Activated effector memory CD4-positive, alpha-beta T cell treated with Interleukin-2 at 50 U/mL for 16 hours (primary cell): ENCODE measurements around the gene LGALS7.

Source experiments
- DNase-seq: peaks from one replicate; pipeline ENCODE4 v3.0.0-alpha.2; 2020

The LGALS7 gene

GRCh38 chr19:38725469-38726283 is 47.6 kb downstream of the LGALS7 start:
- no peak for DNase-seq

DNA sequence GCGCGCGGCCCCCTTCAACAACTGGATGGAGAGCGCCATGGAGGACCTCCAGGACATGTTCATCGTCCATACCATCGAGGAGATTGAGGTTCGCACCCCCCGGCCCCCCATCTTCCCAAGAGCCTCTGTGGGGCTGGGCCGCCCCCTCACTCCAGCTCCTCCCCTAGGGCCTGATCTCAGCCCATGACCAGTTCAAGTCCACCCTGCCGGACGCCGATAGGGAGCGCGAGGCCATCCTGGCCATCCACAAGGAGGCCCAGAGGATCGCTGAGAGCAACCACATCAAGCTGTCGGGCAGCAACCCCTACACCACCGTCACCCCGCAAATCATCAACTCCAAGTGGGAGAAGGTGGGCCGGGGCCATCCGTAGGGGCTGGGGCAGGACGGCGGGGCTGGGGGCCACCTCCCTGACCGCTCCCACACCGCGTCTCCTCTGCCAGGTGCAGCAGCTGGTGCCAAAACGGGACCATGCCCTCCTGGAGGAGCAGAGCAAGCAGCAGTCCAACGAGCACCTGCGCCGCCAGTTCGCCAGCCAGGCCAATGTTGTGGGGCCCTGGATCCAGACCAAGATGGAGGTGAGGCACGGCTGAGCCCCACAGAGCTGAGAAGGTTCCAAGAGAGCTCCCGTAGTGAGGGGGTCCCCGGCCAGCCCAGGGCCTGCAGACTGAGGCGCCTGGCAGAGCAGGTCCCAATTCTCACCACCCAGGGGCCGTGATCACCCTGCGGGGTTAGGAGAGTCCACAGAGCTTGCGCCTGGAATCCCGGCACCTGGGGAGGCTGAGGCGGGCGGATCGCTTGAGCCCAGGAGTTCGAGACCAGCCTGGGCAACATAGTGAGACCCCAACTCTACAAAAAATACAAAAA is 49.1 kb downstream of the LGALS7 start:
- no peak for DNase-seq

GRCh38 chr19:38723606-38723965 is 49.7 kb downstream of the LGALS7 start:
- no peak for DNase-seq

DNA sequence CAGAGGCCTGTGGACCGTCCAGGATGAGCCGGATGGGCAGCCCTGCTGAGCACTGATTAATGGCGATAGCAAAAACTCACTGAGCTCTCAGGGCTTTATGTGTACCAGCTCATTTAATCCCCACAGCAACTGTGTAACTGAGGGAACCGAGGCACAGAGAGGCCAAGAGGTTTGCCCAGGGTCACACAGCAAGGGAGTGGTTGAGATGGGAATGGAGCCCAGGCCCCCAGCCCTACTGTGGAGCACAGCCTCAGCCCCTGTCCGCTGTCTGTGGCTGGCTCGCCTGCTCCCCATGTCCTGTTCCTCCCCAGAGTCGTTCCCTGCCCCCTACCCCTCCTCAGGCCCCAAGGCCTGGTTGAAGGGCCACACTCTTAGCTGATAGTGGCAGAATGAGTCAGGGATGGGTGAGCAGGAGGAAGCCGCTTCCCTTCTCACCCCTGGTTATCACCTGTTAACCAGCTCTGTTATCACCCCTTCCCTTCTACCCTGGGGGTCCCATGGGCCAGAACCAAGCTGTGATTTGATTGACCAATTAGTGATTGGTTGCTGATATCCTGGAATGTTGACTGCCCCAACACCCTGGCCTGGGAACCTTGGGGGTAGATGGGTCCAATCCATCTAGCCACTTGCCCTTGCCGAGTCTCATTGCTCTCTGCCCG is 50.2 kb downstream of the LGALS7 start:
- DNase-seq, result no peak

- no peak for DNase-seq
Measured at GRCh38 chr19:38721979-38722773, 51.1 kb downstream of the LGALS7 start.

- DNase-seq, result no peak
Measured at GRCh38 chr19:38721496-38721895, 51.8 kb downstream of the LGALS7 start.
